ENCODE data around the gene TAS2R14.

- TF ChIP-seq CTCF (IDR thresholded peaks at IDR 0.05) (no peak), POLR2A (IDR thresholded peaks at IDR 0.05) (no peak)
These were observed 37.6 kb downstream of the TAS2R14 start for GRCh38 chr12:10901427-10901826.
